ENCODE results near the gene RPH3AL. TPM values are rescaled to one million over a fixed set of nuclear protein-coding genes. Genes with fewer than 3 reads are reported as not detected.

Gene RPH3AL
- polyA plus RNA-seq, 3 donors = 0.71 to 1.9 (median 1.5) TPM

GRCh38 chr17:382644-383533 lies 30.3 kb upstream of the RPH3AL start:
- TF ChIP-seq CTCF (IDR thresholded peaks at IDR 0.05) = no peak

DNA sequence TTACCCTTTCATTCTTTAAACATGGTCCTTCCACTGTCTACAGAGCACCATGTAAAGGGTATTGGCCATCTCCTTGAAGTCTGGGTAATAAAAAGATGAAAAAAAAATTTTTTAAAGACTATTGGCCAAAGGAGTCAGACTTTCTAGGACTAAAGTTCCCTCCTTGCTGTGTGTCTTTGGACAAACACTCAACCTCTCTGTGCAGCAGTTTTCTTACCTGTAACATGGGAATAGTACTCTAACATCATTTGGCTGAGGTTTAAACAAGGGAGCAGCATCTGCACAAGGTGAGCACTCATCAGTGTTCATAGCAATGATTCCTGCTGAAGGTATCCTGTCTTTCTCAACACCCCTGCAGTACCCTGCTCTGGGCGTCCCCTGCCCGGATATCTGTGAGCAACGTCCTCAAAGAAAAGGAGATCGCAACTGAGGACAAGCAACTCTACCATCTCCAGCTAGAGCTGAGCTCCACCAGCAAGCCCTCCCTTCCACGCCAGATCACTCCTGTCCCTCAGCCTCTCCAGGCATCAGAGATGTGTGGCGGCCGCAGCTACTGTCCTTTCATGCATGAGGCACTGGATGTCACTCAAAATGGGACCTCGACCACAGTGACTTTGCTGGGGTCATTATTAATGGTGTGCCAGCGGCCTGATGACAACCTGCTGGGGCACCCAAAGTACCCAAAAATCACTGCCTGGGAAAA lies 29.5 kb upstream of the RPH3AL start:
- intact Hi-C loops (cut with micrococcal nuclease) = no loop called here
- peaks cover 7 to 8% of the 10 kb centered on the region in 2 donors for H3K36me3 Mint-ChIP-seq
- Histone ChIP-seq H3K4me2 (replicated peaks; ENCODE audit: extremely low read depth, low read length, poor library complexity, severe bottlenecking) (no peak overlapping the region), H3K27ac (ENCODE audit: low read depth in 1 of 2, low read length in 2 of 2) (no peak overlapping the region), H4K20me1 (ENCODE audit: insufficient read depth, low read length) (no peaks in the 10 kb centered on the region), H3K27me3 (ENCODE audit: control insufficient read depth in 2 of 2, insufficient read depth in 2 of 2, low read length in 2 of 2) (peaks cover 14 to 32% of the 10 kb centered on the region in 2 donors), H3K4me3 (replicated peaks in 1 of 3; ENCODE audit: low read depth in 2 of 3, low read length in 3 of 3) (no peak overlapping the region), H3K9ac (ENCODE audit: insufficient read depth, low read length, poor library complexity, severe bottlenecking) (no peak overlapping the region), H2AFZ (ENCODE audit: insufficient read depth, low read depth, low read length, poor library complexity, severe bottlenecking) (no peak overlapping the region), H3K4me1 (ENCODE audit: control insufficient read depth in 1 of 2, insufficient read depth in 2 of 2, low read length in 2 of 2) (peaks cover 11 to 16% of the 10 kb centered on the region in 2 donors), H3K9me3 (replicated peaks in 1 of 2; ENCODE audit: control insufficient read depth in 1 of 2, insufficient read depth in 1 of 2, low read length in 2 of 2) (peaks cover 0 to 4% of the 10 kb centered on the region in 2 donors), H3K36me3 (replicated peaks in 1 of 2; ENCODE audit: control insufficient read depth in 1 of 2, insufficient read depth in 2 of 2, low read length in 2 of 2) (no peaks in the 10 kb centered on the region), H3K79me2 (ENCODE audit: insufficient read depth, low read length) (no peaks in the 10 kb centered on the region)
- peaks cover 0 to 9% (median 6%) of the 10 kb centered on the region in 7 donors for H3K9me3 Mint-ChIP-seq
- peaks cover 39 to 51% (median 45%) of the 10 kb centered on the region in 3 donors for H3K27me3 Mint-ChIP-seq (ENCODE audit: low read depth in 3 of 3)
- peaks cover 24% of the 10 kb centered on the region for H3K4me1 Mint-ChIP-seq
- DNase-seq = no peak
- peak overlapping the region in 1 of 2 donors; percentile 42 for H3K4me3 Mint-ChIP-seq
- WGBS (ENCODE audit: insufficient coverage) = 82% methylated on average over 8 of the region's 9 CpGs
- TF ChIP-seq CTCF (IDR thresholded peaks at IDR 0.05) = no peak
- no peak overlapping the region for H3K27ac Mint-ChIP-seq

More at GRCh38 chr17:382644-383533, 30.3 kb upstream of the RPH3AL start:
- H3K9me3 Mint-ChIP-seq = peaks cover 0 to 8% (median 6%) of the 10 kb centered on the region in 7 donors
- H3K27me3 Mint-ChIP-seq (ENCODE audit: low read depth in 3 of 3) = peaks cover 41 to 56% (median 48%) of the 10 kb centered on the region in 3 donors
- no peak overlapping the region for H3K4me3 ChIP-seq (replicated peaks in 1 of 3; ENCODE audit: low read depth in 2 of 3, low read length in 3 of 3)
- no peaks in the 10 kb centered on the region for H3K79me2 ChIP-seq (ENCODE audit: insufficient read depth, low read length)
- H3K27me3 ChIP-seq (ENCODE audit: control insufficient read depth in 2 of 2, insufficient read depth in 2 of 2, low read length in 2 of 2) = peaks cover 14 to 32% of the 10 kb centered on the region in 2 donors
- intact Hi-C loops (cut with micrococcal nuclease) = no loop called here
- no peaks in the 10 kb centered on the region for H4K20me1 ChIP-seq (ENCODE audit: insufficient read depth, low read length)
- H3K27ac ChIP-seq (ENCODE audit: low read depth in 1 of 2, low read length in 2 of 2) = no peak overlapping the region
- DNase-seq = peak in 1 of 3 donors; percentile 45
- peak overlapping the region; percentile 42 to 87 for H3K4me3 Mint-ChIP-seq
- H3K9ac ChIP-seq (ENCODE audit: insufficient read depth, low read length, poor library complexity, severe bottlenecking) = no peak overlapping the region
- H2AFZ ChIP-seq (ENCODE audit: insufficient read depth, low read depth, low read length, poor library complexity, severe bottlenecking) = no peak overlapping the region
- H3K4me1 Mint-ChIP-seq = peaks cover 17% of the 10 kb centered on the region
- no peak overlapping the region for H3K27ac Mint-ChIP-seq
- H3K36me3 ChIP-seq (replicated peaks in 1 of 2; ENCODE audit: control insufficient read depth in 1 of 2, insufficient read depth in 2 of 2, low read length in 2 of 2) = no peaks in the 10 kb centered on the region
- H3K4me2 ChIP-seq (replicated peaks; ENCODE audit: extremely low read depth, low read length, poor library complexity, severe bottlenecking) = no peak overlapping the region
- peaks cover 0 to 4% of the 10 kb centered on the region in 2 donors for H3K9me3 ChIP-seq (replicated peaks in 1 of 2; ENCODE audit: control insufficient read depth in 1 of 2, insufficient read depth in 1 of 2, low read length in 2 of 2)
- 100% methylated on average over 5 of the region's 13 CpGs for WGBS (ENCODE audit: insufficient coverage)
- H3K36me3 Mint-ChIP-seq = peaks cover 7 to 8% of the 10 kb centered on the region in 2 donors
- peaks cover 11 to 16% of the 10 kb centered on the region in 2 donors for H3K4me1 ChIP-seq (ENCODE audit: control insufficient read depth in 1 of 2, insufficient read depth in 2 of 2, low read length in 2 of 2)
